GM12864 (cell line): ENCODE data around the gene HDAC3.

Source experiments
- DNase-seq: peaks from one replicate; pipeline ENCODE4 v3.0.0-alpha.2; 2011; ENCODE audit warnings: low read depth
- H3K4me3 ChIP-seq: 2 replicates; pipeline ENCODE4 v1.5.1; 2011; ENCODE audit warnings: mild to moderate bottlenecking, low read depth, low read length, control low read depth
- CTCF ChIP-seq: IDR thresholded peaks from 2 replicates; pipeline ENCODE4 v1.5.1; 2011; ENCODE audit warnings: low read depth, mild to moderate bottlenecking, moderate library complexity, low read length, control low read depth, inconsistent platforms; ENCODE audit errors: missing control alignments

The HDAC3 gene

GRCh38 chr5:141590127-141590526, 46.5 kb downstream of the HDAC3 start:
- TF ChIP-seq CTCF, result no peak
- DNase-seq, result no peak
- no peak overlapping the region for H3K4me3 ChIP-seq

- no peak for TF ChIP-seq CTCF
- no peak overlapping the region for H3K4me3 ChIP-seq
- no peak for DNase-seq
These were observed 50.4 kb downstream of the HDAC3 start for GRCh38 chr5:141586246-141586645.

- no peak overlapping the region for H3K4me3 ChIP-seq
- DNase-seq, result no peak
- no peak for TF ChIP-seq CTCF
These were observed 51.1 kb downstream of the HDAC3 start for GRCh38 chr5:141585594-141585993.

GRCh38 chr5:141574122-141574510, 62.5 kb downstream of the HDAC3 start:
- no peak for DNase-seq
- no peak overlapping the region for H3K4me3 ChIP-seq
- no peak for TF ChIP-seq CTCF

GRCh38 chr5:141573489-141574121, 63.0 kb downstream of the HDAC3 start:
- no peak for TF ChIP-seq CTCF
- DNase-seq, result no peak
- no peak overlapping the region for H3K4me3 ChIP-seq
